ENCODE results near the gene PLXNC1.

The PLXNC1 gene

DNA sequence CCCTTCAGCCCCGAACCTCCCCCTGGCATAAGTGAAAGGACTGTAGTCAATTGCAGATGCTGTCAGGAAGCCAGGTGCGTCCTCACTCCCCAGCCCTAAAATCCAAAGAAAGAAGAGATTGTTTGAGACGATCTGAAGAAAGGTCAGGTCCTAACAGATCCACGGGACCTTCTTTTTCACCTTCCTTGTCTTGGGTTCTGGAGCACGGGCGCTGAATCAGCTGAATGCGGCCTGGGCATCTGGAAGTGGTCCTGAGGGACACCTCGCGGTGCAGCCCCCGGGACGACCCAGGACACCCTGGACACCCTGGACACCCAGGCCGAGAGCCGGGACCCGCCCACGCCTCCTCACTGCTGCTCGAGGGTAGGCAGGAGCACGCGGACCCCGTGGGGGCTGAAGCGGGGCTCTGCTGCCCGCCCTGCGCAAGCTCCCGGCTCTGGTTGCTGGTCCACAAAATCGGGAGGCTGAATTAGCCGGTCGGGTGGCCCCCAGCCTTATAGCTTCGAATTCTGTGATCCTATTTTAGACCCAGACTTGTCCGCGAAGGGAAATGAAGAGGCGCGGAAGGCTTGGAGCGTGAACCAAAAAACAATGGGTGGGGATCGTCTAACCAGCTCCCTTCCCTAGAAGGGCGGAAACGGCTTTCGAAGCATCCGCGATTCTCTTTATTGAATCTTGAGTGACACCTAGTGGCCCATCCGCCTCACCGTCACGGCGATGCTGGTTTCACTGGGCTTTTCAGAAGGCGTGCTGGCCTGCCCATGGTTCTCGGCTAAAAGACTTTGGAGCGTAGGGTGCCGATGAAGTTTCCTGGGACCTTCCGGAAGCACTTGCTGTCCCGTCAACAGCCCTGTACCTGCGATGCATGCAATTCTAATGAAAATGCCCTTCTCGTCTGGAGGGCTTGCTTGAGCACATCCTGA is 46.4 kb upstream of the PLXNC1 start:
- ChIA-PET CTCF (interaction anchor here (0.6 to 9.7 kb wide), 79 partner anchors 8 to 1315 kb away, joined by 3 to 169 read pairs (median 4); partner anchors contain the start of gene SOCS2), POLR2A (interaction anchor here (0.6 to 1.7 kb wide), 3 partner anchors 357 to 607 kb away, joined by 3 to 6 read pairs (median 3); no protein-coding TSS in a partner anchor)
- no peaks in the 10 kb centered on the region for H3K9me3 ChIP-seq (ENCODE audit: control extremely low read depth in 1 of 5, control insufficient read depth in 4 of 5, insufficient read depth in 2 of 5, low read depth in 1 of 5, low read length in 4 of 5)
- H3K27ac ChIP-seq (ENCODE audit: insufficient read depth in 1 of 2, low read depth in 1 of 2, low read length in 2 of 2, poor library complexity in 1 of 2, severe bottlenecking in 2 of 2), result no peak overlapping the region
- H3K27me3 ChIP-seq (replicated peaks in 2 of 5; ENCODE audit: control insufficient read depth in 4 of 5, insufficient read depth in 5 of 5, low read length in 4 of 5), result no peaks in the 10 kb centered on the region
- DNase-seq, result peak; percentile 86 to 90 (median 87)
- peaks cover 6 to 36% (median 34%) of the 10 kb centered on the region in 4 experiments for H3K4me1 ChIP-seq (ENCODE audit: control extremely low read depth in 1 of 4, control insufficient read depth in 4 of 4, insufficient read depth in 4 of 4, low read length in 3 of 4)
- H3K4me3 ChIP-seq (ENCODE audit: control insufficient read depth in 1 of 7, extremely low read depth in 1 of 7, insufficient read depth in 4 of 7, low read depth in 2 of 7, low read length in 6 of 7), result peak overlapping the region; percentile 35 to 81 (median 69)
- 2% methylated on average over 49 of the region's 50 CpGs for WGBS (ENCODE audit: insufficient coverage)
- no peaks in the 10 kb centered on the region for H3K36me3 ChIP-seq (ENCODE audit: control insufficient read depth in 4 of 4, insufficient read depth in 4 of 4, low read length in 3 of 4)

DNA sequence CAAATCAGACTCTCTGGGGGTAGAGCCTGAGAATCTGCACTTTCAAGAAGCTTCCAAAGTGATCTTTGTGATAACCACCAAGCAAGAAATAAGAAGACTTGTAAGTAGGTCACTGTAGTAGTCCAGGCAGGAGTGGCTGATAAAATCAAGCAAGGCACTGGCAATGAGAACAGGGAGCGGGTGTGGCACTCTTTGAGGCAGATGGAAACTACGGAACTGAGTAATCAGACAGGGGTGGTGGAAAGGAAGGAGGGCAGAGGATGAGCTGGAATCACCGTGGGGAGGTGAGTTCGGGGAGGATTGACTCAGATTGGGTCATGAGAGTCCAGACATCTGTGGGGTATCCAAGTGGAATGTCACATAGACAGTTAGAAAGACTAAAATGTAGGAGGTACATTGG is 44.4 kb upstream of the PLXNC1 start:
- Histone ChIP-seq H3K27ac (ENCODE audit: insufficient read depth in 1 of 2, low read depth in 1 of 2, low read length in 2 of 2, poor library complexity in 1 of 2, severe bottlenecking in 2 of 2) (no peak overlapping the region), H3K27me3 (replicated peaks in 2 of 5; ENCODE audit: control insufficient read depth in 4 of 5, insufficient read depth in 5 of 5, low read length in 4 of 5) (no peaks in the 10 kb centered on the region), H3K36me3 (ENCODE audit: control insufficient read depth in 4 of 4, insufficient read depth in 4 of 4, low read length in 3 of 4) (no peaks in the 10 kb centered on the region), H3K4me1 (ENCODE audit: control extremely low read depth in 1 of 4, control insufficient read depth in 4 of 4, insufficient read depth in 4 of 4, low read length in 3 of 4) (peaks cover 6 to 34% (median 33%) of the 10 kb centered on the region in 4 experiments), H3K9me3 (ENCODE audit: control extremely low read depth in 1 of 5, control insufficient read depth in 4 of 5, insufficient read depth in 2 of 5, low read depth in 1 of 5, low read length in 4 of 5) (no peaks in the 10 kb centered on the region), H3K4me3 (ENCODE audit: control insufficient read depth in 1 of 7, extremely low read depth in 1 of 7, insufficient read depth in 4 of 7, low read depth in 2 of 7, low read length in 6 of 7) (no peak overlapping the region)
- 98% methylated on average over 4 of the region's 4 CpGs for WGBS (ENCODE audit: insufficient coverage)
- ChIA-PET POLR2A (no interaction called here), CTCF (interaction anchor here (0.6 to 9.7 kb wide), 25 partner anchors 8 to 708 kb away, joined by 3 to 169 read pairs (median 9); no protein-coding TSS in a partner anchor)
- no peak for DNase-seq

DNA sequence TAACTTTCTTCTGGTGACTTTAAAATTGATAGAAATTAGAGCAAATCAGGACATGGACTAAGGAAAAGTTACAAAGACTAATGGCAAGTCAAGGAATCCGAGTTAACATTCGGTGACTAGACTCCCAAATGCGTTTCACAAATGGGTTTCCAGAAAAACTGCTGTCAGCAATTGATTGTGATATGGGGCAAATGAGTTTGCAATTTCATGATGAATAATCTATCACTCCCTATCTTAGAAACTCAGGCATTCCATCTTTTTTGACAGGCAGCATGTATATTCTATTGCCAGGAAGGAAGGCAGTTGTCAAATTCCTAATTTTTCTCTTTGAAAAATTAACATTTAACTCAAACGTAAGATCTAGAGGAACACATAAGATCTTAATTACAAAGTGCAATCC is 40.5 kb upstream of the PLXNC1 start:
- ChIA-PET POLR2A (no interaction called here), CTCF (interaction anchor here (0.8 to 1.7 kb wide), 4 partner anchors 11 to 1120 kb away, joined by 3 to 4 read pairs (median 3); no protein-coding TSS in a partner anchor)
- H3K4me3 ChIP-seq (ENCODE audit: control insufficient read depth in 1 of 7, extremely low read depth in 1 of 7, insufficient read depth in 4 of 7, low read depth in 2 of 7, low read length in 6 of 7), result no peak overlapping the region
- H3K4me1 ChIP-seq (ENCODE audit: control extremely low read depth in 1 of 4, control insufficient read depth in 4 of 4, insufficient read depth in 4 of 4, low read length in 3 of 4), result peaks cover 0 to 10% (median 7%) of the 10 kb centered on the region in 4 experiments
- H3K9me3 ChIP-seq (ENCODE audit: control extremely low read depth in 1 of 5, control insufficient read depth in 4 of 5, insufficient read depth in 2 of 5, low read depth in 1 of 5, low read length in 4 of 5), result no peaks in the 10 kb centered on the region
- H3K36me3 ChIP-seq (ENCODE audit: control insufficient read depth in 4 of 4, insufficient read depth in 4 of 4, low read length in 3 of 4), result no peaks in the 10 kb centered on the region
- DNase-seq, result no peak
- WGBS (ENCODE audit: insufficient coverage), result 100% methylated on average over 3 of the region's 4 CpGs
- no peak overlapping the region for H3K27ac ChIP-seq (ENCODE audit: insufficient read depth in 1 of 2, low read depth in 1 of 2, low read length in 2 of 2, poor library complexity in 1 of 2, severe bottlenecking in 2 of 2)
- no peaks in the 10 kb centered on the region for H3K27me3 ChIP-seq (replicated peaks in 2 of 5; ENCODE audit: control insufficient read depth in 4 of 5, insufficient read depth in 5 of 5, low read length in 4 of 5)

DNA sequence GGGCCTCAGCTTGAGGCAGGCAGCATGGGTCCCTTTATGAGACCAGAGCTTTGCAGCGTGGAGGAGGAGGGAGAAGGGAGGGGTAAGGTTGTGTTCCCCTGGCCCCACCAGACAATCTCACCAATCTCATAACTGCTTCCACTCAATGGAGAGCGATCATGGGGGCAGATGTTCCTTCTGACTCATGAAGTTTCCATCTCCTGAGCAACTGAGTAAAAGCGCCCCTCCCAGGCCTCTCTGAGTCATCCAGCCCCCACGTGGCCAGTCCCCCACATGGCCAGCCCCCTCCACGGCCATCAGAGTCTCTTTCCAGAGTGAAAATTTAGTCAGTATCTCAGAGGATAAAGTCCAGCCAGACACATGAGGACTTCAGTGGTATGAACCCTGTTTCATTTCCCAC is 39.2 kb upstream of the PLXNC1 start:
- Histone ChIP-seq H3K27me3 (replicated peaks in 2 of 5; ENCODE audit: control insufficient read depth in 4 of 5, insufficient read depth in 5 of 5, low read length in 4 of 5) (no peaks in the 10 kb centered on the region), H3K36me3 (ENCODE audit: control insufficient read depth in 4 of 4, insufficient read depth in 4 of 4, low read length in 3 of 4) (no peaks in the 10 kb centered on the region), H3K4me1 (ENCODE audit: control extremely low read depth in 1 of 4, control insufficient read depth in 4 of 4, insufficient read depth in 4 of 4, low read length in 3 of 4) (peaks cover 0 to 10% (median 7%) of the 10 kb centered on the region in 4 experiments), H3K9me3 (ENCODE audit: control extremely low read depth in 1 of 5, control insufficient read depth in 4 of 5, insufficient read depth in 2 of 5, low read depth in 1 of 5, low read length in 4 of 5) (no peaks in the 10 kb centered on the region), H3K4me3 (ENCODE audit: control insufficient read depth in 1 of 7, extremely low read depth in 1 of 7, insufficient read depth in 4 of 7, low read depth in 2 of 7, low read length in 6 of 7) (no peak overlapping the region), H3K27ac (ENCODE audit: insufficient read depth in 1 of 2, low read depth in 1 of 2, low read length in 2 of 2, poor library complexity in 1 of 2, severe bottlenecking in 2 of 2) (no peak overlapping the region)
- POLR2A ChIA-PET, result no interaction called here
- CTCF ChIA-PET, result no interaction called here
- 76% methylated on average over 3 of the region's 5 CpGs for WGBS (ENCODE audit: insufficient coverage)
- DNase-seq, result peak in 1 of 3 donors; percentile 53

DNA sequence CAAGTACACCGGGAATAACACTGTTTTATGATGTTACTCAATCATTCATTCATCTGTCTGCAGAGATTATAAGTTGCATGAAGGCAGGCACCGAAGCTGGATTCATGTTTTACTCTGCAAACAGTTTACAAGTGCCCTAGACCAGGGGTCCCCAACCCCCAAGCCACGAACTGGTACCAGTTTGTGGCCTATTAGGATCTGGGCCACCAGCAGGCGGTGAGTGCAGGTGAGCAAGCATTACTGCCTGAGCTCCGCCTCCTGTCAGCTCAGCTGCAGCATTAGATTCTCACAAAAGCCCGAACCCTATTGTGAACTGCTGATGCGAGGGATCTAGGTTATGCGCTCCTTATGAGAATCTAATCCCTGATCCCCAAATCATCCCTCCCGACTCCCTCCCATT is 38.1 kb upstream of the PLXNC1 start:
- Histone ChIP-seq H3K9me3 (ENCODE audit: control extremely low read depth in 1 of 5, control insufficient read depth in 4 of 5, insufficient read depth in 2 of 5, low read depth in 1 of 5, low read length in 4 of 5) (no peaks in the 10 kb centered on the region), H3K4me3 (ENCODE audit: control insufficient read depth in 1 of 7, extremely low read depth in 1 of 7, insufficient read depth in 4 of 7, low read depth in 2 of 7, low read length in 6 of 7) (no peak overlapping the region), H3K27ac (ENCODE audit: insufficient read depth in 1 of 2, low read depth in 1 of 2, low read length in 2 of 2, poor library complexity in 1 of 2, severe bottlenecking in 2 of 2) (no peak overlapping the region), H3K4me1 (ENCODE audit: control extremely low read depth in 1 of 4, control insufficient read depth in 4 of 4, insufficient read depth in 4 of 4, low read length in 3 of 4) (peaks cover 0 to 10% (median 7%) of the 10 kb centered on the region in 4 experiments), H3K36me3 (ENCODE audit: control insufficient read depth in 4 of 4, insufficient read depth in 4 of 4, low read length in 3 of 4) (no peaks in the 10 kb centered on the region), H3K27me3 (replicated peaks in 2 of 5; ENCODE audit: control insufficient read depth in 4 of 5, insufficient read depth in 5 of 5, low read length in 4 of 5) (no peaks in the 10 kb centered on the region)
- CTCF ChIA-PET, result no interaction called here
- WGBS (ENCODE audit: insufficient coverage), result 97% methylated on average over 9 of the region's 9 CpGs
- DNase-seq, result no peak
- POLR2A ChIA-PET, result no interaction called here

DNA sequence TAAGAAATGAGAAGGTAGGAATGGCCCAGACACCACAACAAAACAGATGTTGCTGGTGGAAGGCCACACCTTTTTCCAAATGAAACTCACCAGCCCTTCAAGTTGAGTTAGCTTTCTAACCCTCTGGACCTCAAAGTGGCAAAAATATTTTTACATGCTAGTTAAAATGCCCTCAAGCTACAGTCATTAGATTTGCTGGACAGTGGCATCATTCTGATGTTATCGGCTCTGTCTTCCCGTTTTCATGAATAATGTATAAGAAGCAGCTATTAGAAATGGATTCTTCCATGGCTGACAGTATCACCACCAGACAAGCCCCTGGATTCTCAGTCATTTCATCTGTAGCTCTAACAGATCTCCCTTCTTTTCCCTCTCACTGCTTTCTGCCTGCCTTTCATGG is 37.1 kb upstream of the PLXNC1 start:
- H3K36me3 ChIP-seq (ENCODE audit: control insufficient read depth in 4 of 4, insufficient read depth in 4 of 4, low read length in 3 of 4), result no peaks in the 10 kb centered on the region
- ChIA-PET CTCF (interaction anchor here (0.6 to 3.3 kb wide), 6 partner anchors 9 to 1216 kb away, joined by 3 to 30 read pairs (median 5); no protein-coding TSS in a partner anchor), POLR2A (no interaction called here)
- no peaks in the 10 kb centered on the region for H3K9me3 ChIP-seq (ENCODE audit: control extremely low read depth in 1 of 5, control insufficient read depth in 4 of 5, insufficient read depth in 2 of 5, low read depth in 1 of 5, low read length in 4 of 5)
- no peak overlapping the region for H3K4me3 ChIP-seq (ENCODE audit: control insufficient read depth in 1 of 7, extremely low read depth in 1 of 7, insufficient read depth in 4 of 7, low read depth in 2 of 7, low read length in 6 of 7)
- H3K4me1 ChIP-seq (ENCODE audit: control extremely low read depth in 1 of 4, control insufficient read depth in 4 of 4, insufficient read depth in 4 of 4, low read length in 3 of 4), result peaks cover 0 to 10% (median 7%) of the 10 kb centered on the region in 4 experiments
- H3K27me3 ChIP-seq (replicated peaks in 2 of 5; ENCODE audit: control insufficient read depth in 4 of 5, insufficient read depth in 5 of 5, low read length in 4 of 5), result no peaks in the 10 kb centered on the region
- 100% methylated on average over 1 of the region's 2 CpGs for WGBS (ENCODE audit: insufficient coverage)
- DNase-seq, result no peak
- no peak overlapping the region for H3K27ac ChIP-seq (ENCODE audit: insufficient read depth in 1 of 2, low read depth in 1 of 2, low read length in 2 of 2, poor library complexity in 1 of 2, severe bottlenecking in 2 of 2)

DNA sequence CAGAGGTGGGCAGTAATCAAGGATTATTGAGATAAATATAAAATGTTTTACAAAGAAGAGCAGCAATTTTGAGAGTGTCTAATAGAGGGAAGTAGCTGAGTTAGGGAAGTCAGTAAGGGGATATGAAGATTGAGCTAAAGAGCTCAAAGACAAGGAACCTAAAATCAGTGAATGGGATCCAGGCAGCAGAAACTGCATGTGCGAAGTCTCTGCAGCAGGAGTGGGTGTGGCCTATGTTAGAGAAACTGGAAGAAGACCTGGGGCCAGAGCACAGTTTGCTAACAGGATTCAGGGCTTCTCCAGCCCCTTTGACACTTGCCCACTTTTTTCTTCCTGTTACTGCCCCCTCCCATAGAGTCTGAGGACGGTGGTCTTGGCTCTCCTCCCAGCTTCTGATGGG is 36.3 kb upstream of the PLXNC1 start:
- no peaks in the 10 kb centered on the region for H3K27me3 ChIP-seq (replicated peaks in 2 of 5; ENCODE audit: control insufficient read depth in 4 of 5, insufficient read depth in 5 of 5, low read length in 4 of 5)
- peak in 2 of 3 donors; percentile 64 to 65 for DNase-seq
- H3K27ac ChIP-seq (ENCODE audit: insufficient read depth in 1 of 2, low read depth in 1 of 2, low read length in 2 of 2, poor library complexity in 1 of 2, severe bottlenecking in 2 of 2), result no peak overlapping the region
- ChIA-PET POLR2A (no interaction called here), CTCF (interaction anchor here (0.5 to 3.3 kb wide), 6 partner anchors 10 to 292 kb away, joined by 3 to 30 read pairs (median 4); no protein-coding TSS in a partner anchor)
- peaks cover 0 to 10% (median 7%) of the 10 kb centered on the region in 4 experiments for H3K4me1 ChIP-seq (ENCODE audit: control extremely low read depth in 1 of 4, control insufficient read depth in 4 of 4, insufficient read depth in 4 of 4, low read length in 3 of 4)
- H3K9me3 ChIP-seq (ENCODE audit: control extremely low read depth in 1 of 5, control insufficient read depth in 4 of 5, insufficient read depth in 2 of 5, low read depth in 1 of 5, low read length in 4 of 5), result no peaks in the 10 kb centered on the region
- no peak overlapping the region for H3K4me3 ChIP-seq (ENCODE audit: control insufficient read depth in 1 of 7, extremely low read depth in 1 of 7, insufficient read depth in 4 of 7, low read depth in 2 of 7, low read length in 6 of 7)
- WGBS (ENCODE audit: insufficient coverage), result 50% methylated on average over 1 of the region's 2 CpGs
- H3K36me3 ChIP-seq (ENCODE audit: control insufficient read depth in 4 of 4, insufficient read depth in 4 of 4, low read length in 3 of 4), result no peaks in the 10 kb centered on the region
